Colon (tissue), 2 donors: Measurements from ENCODE around the gene KRT5.
"Not testable (repeated sequence)": the region's sequence is repeated elsewhere in the genome, so short reads cannot be mapped to it uniquely, and the experiment has no call there.

Experiments used
- FAIRE-seq: peaks from 2 replicates; lab custom pipeline; 2012; peaks lifted over from hg19 to GRCh38; lab: Jason Lieb, UNC
- donor health status: control.
- donor health status: control.

The KRT5 gene

DNA sequence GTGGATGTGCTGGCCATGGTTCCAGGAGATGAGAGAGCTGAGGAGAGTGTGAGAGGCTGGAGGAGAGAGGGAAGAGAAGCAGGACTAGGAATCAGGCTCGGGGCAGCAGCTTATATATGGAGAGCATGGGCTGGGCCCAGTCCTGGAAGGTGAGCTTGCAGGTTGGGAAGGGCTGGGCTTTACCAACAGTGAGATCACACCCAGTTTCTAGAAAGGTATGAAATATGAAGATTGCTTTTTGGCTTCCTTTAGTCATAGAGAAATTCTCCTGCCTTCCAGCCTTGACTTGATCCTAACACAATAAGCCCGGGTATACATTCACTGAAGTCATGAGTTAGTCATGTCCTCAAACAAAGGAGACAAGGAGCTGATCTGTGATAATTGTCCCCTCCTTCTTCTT lies 27.0 kb downstream of the KRT5 start, which contains the start of gene KRT6A:
TSS of gene KRT6A (minus strand) at position 86 of the 400 bp plus-strand sequence. CDS start at position 17, 69 bp downstream.
- FAIRE-seq, result no peak

DNA sequence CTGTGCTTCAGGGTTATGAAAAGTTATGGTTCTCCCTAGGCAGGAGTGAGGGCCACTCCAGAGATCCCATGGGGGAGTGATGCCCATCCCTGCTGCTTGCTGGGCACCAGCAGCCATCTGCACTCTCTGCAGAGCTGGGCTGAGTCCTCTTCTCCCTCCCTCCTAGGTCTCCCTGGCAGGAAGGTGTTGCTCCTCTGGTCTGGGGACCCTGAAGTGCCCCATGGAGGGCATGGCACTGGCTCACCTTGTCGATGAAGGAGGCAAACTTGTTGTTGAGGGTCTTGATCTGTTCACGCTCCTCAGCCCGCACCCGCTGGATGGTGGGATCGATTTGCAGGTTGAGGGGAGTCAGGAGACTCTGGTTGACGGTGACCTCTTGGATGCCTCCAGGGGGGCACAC lies 27.8 kb downstream of the KRT5 start:
- FAIRE-seq, result not testable (repeated sequence)

DNA sequence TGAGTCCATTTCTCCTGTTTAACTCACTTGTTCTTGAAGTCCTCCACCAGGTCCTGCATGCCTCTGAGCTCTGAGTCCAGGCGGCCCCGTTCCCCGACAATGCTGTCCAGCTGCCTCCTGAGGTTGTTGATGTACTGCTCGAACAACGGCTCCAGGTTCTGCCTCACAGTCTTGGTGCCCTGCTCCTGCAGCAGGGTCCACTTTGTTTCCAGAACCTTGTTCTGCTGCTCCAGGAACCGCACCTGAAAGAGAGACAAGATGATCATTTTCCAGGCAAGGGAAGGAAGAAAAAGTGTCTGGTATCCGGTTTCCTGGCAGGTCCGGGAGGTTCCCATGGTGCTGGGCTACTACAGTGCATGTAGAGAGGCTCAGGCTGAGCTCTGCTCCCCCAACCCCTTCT lies 28.7 kb downstream of the KRT5 start:
- not testable (repeated sequence) for FAIRE-seq

DNA sequence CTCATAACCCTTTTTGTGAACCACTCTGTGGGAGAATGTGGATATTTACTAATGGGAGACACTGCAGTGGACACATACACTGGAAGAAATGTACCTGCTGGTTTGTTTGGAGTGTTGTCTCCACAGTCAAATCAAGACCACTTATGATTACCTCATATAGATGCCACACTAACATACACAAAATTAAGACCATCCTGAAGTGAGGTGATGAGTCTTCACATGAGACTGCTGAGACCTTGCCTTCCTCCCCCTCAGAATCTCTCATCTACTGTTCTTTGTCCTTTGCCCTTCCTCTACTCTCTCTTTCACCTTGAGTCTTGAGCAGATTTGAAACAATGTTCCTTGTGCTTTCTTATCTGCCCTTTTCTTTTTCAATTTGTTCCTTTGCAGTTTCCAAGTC lies 31.5 kb downstream of the KRT5 start:
- no peak for FAIRE-seq

DNA sequence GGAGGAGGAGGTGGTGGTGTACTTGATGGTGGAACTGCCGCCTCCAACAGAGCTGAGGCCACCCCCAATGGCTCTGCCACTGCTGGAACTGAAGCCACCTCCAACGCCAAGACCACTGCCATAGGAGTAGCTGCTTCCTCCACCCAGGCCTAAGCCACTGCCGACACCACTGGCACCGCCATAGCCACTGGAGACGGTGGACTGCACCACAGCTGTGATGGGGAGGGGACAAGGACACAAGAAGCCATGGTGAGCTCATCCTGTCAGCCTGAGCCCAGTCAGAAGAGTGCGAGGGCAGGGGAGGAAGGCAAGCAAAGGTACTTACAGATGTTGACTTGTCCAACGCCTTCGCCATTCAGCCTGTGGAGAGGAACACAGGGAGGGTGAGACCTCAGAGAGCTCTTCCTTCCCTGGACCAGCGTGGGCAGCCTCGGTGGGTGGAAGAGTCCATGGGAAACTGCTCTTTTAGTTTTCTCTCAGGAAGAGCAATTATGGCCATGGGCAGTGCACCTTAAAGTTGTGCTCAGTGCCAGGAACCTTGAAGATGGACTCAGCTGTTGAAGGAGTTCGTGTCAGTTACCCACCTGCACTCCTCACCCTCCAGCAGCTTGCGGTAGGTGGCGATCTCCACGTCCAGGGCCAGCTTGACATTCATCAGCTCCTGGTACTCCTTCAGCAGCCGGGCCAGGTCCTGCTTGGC lies 32.3 kb downstream of the KRT5 start:
- not testable (repeated sequence) for FAIRE-seq

DNA sequence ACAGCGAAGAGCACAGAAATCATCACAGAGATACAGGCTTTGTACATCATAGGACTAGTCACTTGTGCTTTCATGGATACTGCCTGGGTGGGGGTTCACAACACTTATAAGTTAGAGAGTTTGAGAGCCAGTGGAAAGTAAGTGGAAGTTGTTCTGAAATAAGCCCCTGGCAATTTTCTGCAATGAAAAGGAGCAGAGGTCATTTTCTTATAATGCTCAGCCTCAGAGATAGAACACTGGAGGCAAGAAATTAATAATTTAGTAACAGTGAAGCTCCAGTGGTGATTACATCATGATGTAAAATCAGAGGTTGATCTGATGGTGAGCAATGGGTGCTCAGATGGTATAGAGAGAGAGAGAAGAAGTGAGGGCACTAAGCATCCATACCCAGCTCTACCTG lies 33.0 kb downstream of the KRT5 start:
- FAIRE-seq, result no peak

DNA sequence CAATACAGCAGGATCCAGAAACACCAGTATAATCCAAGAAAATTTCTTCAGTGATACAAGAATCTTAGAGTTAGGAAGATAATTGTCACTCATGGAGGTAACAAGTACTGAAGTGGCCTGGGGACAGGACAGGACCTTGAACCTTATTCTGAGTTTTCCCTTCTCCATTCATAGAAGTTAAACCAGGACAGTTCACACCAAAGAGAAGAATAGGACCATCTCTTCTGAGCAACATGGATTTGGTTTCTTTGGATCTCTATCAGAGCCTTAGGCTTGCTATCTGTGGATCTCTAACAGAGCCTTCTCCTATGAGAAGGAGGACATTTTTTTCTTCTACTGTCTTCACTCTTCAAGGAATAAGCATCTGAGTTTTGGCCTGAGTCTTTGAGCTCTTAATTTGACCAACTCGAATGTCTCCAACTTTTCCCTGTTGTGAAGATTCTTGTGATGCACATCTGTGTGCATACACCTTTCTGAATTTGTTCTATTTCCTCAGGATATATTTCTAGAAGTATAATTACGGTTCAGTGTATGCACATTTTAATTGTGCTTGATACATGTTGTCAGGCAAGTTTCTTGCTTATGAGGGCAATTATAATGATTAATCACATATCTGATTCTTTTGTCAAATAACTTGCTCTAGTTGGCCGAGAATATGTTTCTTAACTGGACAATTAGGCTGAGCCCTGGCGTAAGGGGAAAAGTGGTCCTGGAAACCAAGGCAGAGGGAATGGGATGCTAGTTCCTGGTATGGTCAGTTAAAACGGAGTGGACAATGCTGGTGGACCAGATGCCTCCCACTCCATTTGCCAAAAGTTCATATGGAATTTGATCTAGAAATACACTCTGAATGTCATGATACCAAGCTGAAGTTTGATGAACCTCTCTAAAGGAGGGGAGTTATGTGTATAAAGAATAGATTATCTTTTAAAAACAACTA lies 33.8 kb downstream of the KRT5 start:
- FAIRE-seq, result no peak

DNA sequence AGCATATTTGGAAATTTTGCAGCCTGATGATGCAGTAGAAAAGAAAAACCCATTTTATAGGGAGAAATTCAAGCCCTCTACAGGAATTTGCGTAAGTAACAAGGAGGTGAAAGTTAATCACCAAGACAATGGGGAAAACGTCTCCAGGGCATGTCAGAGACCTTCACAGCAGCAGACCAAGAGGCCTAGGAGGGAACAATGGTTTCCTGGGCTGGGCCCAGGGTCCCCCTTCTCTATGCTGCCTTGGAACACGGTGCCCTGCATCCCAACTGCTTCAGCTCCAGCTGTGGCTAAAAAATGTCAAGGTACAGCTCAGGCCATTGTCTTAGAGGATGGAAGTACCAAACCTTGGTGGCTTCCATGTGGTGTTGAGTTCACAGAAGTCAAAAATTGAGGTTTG lies 40.1 kb downstream of the KRT5 start:
- no peak for FAIRE-seq

DNA sequence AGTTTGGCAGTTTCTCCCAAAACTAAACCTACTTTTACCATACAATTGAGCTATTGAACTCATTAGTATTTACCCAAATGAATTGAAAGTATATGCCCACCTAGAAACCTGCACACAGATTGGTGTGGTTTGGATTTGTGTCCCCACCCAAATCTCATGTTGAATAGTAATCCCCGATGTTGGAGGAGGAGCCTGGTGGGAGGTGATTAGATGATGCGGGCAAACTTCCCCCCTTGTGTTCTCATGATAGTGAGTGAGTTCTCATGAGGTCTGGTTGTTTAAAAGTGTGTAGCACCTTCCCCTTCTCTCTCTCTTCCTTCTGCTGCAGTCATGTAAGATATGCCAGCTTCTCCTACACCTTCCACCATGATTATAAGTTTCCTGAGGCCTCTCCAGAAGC lies 42.5 kb downstream of the KRT5 start:
- no peak for FAIRE-seq

DNA sequence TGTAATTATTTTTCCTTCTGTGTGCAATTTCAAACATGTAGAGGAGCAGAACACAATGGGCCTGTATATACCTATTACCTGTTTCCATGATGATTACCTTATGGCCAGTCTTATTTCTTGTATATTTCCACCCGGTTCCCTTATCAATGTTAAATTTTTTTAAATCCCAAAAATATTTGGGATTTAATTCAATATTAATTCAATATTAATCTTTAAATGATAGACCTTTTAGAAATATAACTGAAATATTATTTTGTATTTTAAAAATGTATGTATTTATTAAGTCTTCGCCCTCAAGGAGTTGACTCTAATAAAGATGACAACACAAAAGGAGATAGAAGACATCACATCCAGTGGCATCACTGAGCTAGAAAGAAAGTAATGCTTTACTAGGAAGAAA lies 46.0 kb downstream of the KRT5 start:
- no peak for FAIRE-seq

DNA sequence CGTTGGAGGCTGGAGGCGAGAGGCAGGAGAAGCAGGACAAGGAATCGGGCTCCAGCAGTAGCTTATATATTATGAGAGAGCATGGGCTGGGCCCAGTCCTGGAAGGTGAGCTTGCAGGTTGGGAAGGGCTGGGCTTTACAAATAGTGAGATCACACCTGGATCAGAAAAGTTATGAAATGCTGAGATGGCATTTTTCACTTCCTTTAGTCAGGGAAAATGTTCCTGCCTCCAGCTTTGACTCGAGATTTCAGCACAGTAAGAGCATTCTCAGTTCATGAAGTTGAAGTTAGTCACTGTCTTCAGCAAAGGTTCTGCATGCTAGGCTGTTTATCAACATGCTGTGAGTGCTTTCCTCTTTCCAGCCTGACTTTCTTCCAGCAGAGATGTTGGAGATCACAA lies 46.4 kb downstream of the KRT5 start, which contains the start of gene KRT6C:
TSS of gene KRT6C (minus strand) at position 38 of the 400 bp plus-strand sequence. CDS start 68 bp downstream, outside the sequence.
- no peak for FAIRE-seq

DNA sequence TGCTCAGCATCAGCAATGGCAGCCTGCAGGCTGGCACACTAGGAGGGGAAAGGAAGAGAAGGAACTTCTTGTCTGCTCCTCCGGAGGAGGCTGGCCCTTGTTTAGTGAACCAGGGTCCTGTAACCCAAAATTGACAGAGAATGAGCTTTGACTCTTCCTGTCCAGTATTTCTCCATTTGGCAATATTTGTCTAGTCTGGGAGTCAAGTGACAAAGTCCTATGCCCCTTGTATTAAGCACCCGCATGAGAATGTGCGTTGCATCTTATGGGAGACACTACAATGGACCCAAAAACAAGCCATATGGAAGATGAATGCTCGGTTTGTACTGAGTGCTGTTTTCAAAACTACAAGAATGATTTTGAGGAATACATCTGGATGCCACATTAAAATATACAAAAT lies 50.3 kb downstream of the KRT5 start:
- FAIRE-seq, result no peak

DNA sequence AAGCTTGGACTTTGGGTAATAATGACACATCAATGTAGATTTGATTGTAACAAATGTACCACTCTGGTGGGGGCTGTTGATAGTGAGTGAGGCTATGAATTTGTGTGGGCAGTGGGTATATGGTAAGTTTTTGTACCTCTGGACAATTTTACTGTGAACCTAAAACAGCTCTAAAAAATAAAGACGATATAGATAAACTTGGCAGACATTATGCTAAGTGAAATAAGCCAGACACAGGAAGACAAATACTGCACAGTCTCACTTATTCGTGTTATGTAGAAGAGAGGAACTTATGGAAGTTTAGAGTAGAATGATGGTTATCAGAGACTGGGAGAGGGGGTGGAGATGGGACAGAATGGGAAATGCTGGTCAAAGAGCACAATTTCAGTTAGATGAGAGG lies 55.3 kb downstream of the KRT5 start:
- no peak for FAIRE-seq
